Left cardiac atrium (tissue), 4 donors: Measurements from ENCODE around the gene PHACTR2. TPM values are rescaled to one million over a fixed set of nuclear protein-coding genes. Genes with fewer than 3 reads are reported as not detected.
"Not testable (repeated sequence)": the region's sequence is repeated elsewhere in the genome, so short reads cannot be mapped to it uniquely, and the experiment has no call there.

Experiments
- ATAC-seq, 2 donors: fragments of 200-7000 bp; cut with Tn5 transposase; one replicate each; pipeline ENCODE4 v1.9.1; 2020; ENCODE audit warnings: mild to moderate bottlenecking in 2 of 2, moderate library complexity in 2 of 2
- DNase-seq: peaks from one replicate; pipeline ENCODE4 v3.0.0-alpha.2; 2020
- intact Hi-C, 2 donors: fragments of 100-400 bp; cut with DNase I; formaldehyde crosslinking; loops; one replicate each; pipeline versions ENCODE4 v1.14.1 to v1.15.1; 2022 to 2023
- total RNA-seq, 2 donors: library from RNA; stranded (reverse); fragmentation: NEBNext Ultra II Directional; extraction: Animal tissue kit (Norgen Biotek cat#: 25700); gene quantifications; one replicate each; pipeline ENCODE4 v1.2.1, GENCODE V29; 2021
- donor health status: DM: no; HTN: yes; CAD: no.
- donor health status: DM: no; HTN: yes; CAD: no; lungs with severe emphysema.
- donor health status: DM: yes; HTN: yes; CAD: no.
- donor health status: Dilated cardiomyopathy.

PHACTR2 gene
- total RNA-seq, 2 donors from 2014 or later = 53.9 to 56.7 TPM

DNA sequence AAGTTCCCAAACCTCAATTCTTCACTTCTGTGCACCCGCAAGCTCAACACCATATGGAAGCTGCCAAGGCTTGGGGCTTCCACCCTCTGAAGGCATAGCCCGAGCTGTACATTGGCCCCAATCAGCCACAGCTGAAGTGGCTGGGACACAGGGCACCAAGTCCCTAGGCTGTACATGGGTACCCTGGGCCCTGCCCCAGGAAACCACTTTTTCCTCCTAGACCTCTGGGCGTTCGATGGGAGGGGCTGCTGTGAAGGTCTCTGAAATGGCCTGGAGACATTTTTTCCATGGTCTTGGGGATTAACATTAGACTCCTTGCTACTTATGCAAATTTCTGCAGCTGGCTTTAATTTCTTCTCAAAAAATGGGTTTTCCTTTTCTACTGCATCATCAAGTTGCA is 195.8 kb downstream of the PHACTR2 start:
- DNase-seq, intact Hi-C loops, ATAC-seq: not testable (repeated sequence)

DNA sequence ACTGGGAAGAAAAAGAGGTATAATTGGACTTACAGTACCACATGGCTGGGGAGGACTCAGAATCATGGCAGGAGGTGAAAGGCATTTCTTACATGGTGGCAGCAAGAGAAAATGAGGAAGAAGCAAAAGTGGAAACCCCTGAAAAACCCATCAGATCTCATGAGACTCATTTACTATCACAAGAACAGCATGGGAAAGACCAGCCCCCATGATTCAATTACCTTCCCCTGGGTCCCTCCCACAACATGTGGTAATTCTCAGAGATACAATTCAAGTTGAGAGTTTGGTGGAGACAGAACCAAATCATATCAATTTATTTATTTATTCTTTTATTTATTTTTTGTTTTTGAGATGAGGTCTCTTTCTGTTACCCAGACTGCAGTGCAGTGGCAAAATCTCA is 196.7 kb downstream of the PHACTR2 start:
- ATAC-seq, DNase-seq, intact Hi-C loops: not testable (repeated sequence)

DNA sequence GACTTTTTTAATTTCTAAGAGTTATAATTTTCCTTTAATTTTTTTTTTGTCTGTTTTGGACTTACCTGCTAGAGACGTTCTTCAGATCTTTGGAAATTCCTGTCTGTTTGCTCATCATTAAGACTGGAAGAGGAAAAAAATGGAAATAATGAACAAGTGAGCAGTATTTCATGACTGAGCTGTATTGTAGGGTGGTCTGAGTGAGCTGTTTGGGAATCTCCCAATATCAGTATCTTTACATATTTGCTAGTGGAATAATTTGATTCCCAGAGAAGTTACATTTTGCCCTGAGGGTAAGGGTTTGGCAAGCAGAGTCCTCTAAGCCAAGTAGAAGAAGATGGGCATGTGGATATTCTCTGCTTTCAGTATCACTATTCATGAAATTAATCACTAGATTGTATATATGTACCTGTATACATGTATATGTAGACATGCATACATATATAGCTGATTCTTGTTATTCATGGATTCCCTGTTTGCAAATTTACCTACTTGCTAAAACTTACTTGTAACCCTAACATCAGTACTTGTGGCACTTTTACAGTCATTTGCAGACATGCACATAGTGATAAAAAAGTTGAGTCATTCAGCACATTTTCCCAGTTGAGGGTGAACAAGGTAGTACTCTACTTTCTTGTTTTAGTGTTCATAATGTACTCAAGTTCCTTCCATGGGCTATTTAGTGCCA is 200.0 kb downstream of the PHACTR2 start:
- no peak for DNase-seq
- intact Hi-C loops = no loop called here
- no peak for ATAC-seq

DNA sequence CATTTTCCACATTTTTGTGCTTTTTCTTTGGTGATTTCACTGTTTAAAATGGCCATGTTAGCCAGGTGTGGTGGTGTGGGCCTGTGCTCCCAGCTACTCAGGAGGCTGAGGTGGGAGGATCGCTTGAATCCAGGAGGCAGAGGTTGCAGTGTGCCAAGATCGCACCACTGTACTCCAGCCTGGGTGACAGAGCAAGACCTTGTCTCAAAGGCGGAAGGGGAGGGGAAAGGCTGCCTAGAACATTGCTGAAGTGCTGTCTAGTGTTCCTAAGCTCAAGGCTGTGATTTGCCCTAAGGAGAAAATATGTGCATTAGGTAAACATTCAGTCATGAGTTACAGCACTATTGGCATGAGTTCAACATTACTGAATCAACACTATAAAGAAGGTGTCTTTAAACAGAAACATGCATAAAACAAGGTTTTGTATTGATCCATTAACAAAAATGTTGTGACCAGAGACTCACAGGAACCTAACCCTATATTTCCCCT is 200.6 kb downstream of the PHACTR2 start:
- intact Hi-C loops = no loop called here
- DNase-seq = no peak
- no peak for ATAC-seq

DNA sequence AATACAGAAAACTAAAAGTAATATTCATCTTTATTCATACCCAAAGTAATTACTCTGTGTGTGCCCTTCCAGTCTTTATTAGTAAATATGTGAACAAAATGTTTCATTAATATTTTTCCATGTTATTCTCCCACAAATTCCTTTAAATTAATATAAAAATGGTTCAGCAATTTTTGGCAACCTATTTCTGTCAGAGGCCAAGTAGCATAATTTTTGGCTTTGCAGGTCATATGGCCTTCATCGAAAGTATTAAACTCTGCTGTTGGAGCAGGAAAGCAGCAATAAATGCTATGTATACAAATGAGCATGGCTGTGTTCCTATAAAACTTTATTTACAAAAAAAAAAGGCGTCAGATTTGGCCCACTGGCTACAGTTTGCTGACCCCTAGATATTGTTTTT is 202.6 kb downstream of the PHACTR2 start:
- DNase-seq = no peak
- no peak for ATAC-seq
- intact Hi-C loops = no loop called here

Other genes starting within 250 kb of the PHACTR2 start
- gene ADAT2, start 227.3 kb upstream of the PHACTR2 start, total RNA-seq = 1 to 10 TPM; 1.9 to 2.9 TPM
- gene PEX3, start 227.2 kb upstream of the PHACTR2 start, total RNA-seq = 10 to 100 TPM; 19.1 to 21.7 TPM
- 10 to 100 TPM; 42.1 to 47.9 TPM for gene FUCA2, start 166.2 kb upstream of the PHACTR2 start, total RNA-seq
- 10 to 100 TPM; 13.1 to 20.0 TPM for gene LTV1, start 165.4 kb downstream of the PHACTR2 start, total RNA-seq
- gene ZC2HC1B, start 186.5 kb downstream of the PHACTR2 start, total RNA-seq = not detected